Chondrocyte (in vitro differentiated cells): ENCODE data around the gene RPL41. TPM values are rescaled to one million over a fixed set of nuclear protein-coding genes. Genes with fewer than 3 reads are reported as not detected.
"Not testable (repeated sequence)": the region's sequence is repeated elsewhere in the genome, so short reads cannot be mapped to it uniquely, and the experiment has no call there.

Source experiments
- DNase-seq: peaks from one replicate; pipeline ENCODE4 v3.0.0; 2021; ENCODE audit warnings: mixed read lengths, low spot score
- H3K27ac Mint-ChIP-seq: one replicate; pipeline ENCODE4 v1.8.0; 2021; ENCODE audit warnings: mild to moderate bottlenecking, moderate library complexity, mixed read lengths; ENCODE audit not compliant: unreplicated experiment
- H3K27me3 Mint-ChIP-seq: 2 replicates; pipeline ENCODE4 v1.8.0; 2021; ENCODE audit warnings: low read depth, mixed read lengths
- H3K36me3 Mint-ChIP-seq: 2 replicates; pipeline ENCODE4 v1.8.0; 2021; ENCODE audit warnings: low read depth, mixed read lengths
- H3K4me1 Mint-ChIP-seq: 2 replicates; pipeline ENCODE4 v1.8.0; 2021; ENCODE audit warnings: low read depth, mild to moderate bottlenecking, mixed read lengths
- H3K4me3 Mint-ChIP-seq: one replicate; pipeline ENCODE4 v1.8.0; 2021; ENCODE audit warnings: mild to moderate bottlenecking, moderate library complexity, mixed read lengths; ENCODE audit not compliant: unreplicated experiment
- H3K9me3 Mint-ChIP-seq: 2 replicates; pipeline ENCODE4 v1.8.0; 2021; ENCODE audit warnings: low read depth, mixed read lengths
- long read RNA-seq: library from polyadenylated mRNA; stranded (forward); transcript quantifications from one replicate; pipeline ENCODE4 v2.0.0, GENCODE V29; 2021
- total RNA-seq: library from RNA; stranded (reverse); gene quantifications from 3 replicates; pipeline ENCODE4 v1.2.1, GENCODE V29; 2021
- TF ChIP-seq, protein P1 (sequence below): fragments of 200-600 bp; sonication (generic); IDR thresholded peaks from 2 replicates; pipeline ENCODE4 v1.5.0; 2021; ENCODE audit warnings: antibody characterized with exemption, mild to moderate bottlenecking, moderate library complexity

RPL41 gene
- total RNA-seq: 2,552 to 3,030 TPM (median 2,631 TPM) in 3 replicates
- long read RNA-seq, transcript RPL41-204 (3 exons, 699 nt): minor isoform, 38 of 2,145 reads
- long read RNA-seq, transcript RPL41-202 (4 exons, 469 nt): major isoform, 1,925 of 2,145 reads
- long read RNA-seq, partial matches to known transcripts: 1 of 2,145 reads
- long read RNA-seq, other reads (novel, unspliced or antisense): 176 of 2,145 reads

DNA sequence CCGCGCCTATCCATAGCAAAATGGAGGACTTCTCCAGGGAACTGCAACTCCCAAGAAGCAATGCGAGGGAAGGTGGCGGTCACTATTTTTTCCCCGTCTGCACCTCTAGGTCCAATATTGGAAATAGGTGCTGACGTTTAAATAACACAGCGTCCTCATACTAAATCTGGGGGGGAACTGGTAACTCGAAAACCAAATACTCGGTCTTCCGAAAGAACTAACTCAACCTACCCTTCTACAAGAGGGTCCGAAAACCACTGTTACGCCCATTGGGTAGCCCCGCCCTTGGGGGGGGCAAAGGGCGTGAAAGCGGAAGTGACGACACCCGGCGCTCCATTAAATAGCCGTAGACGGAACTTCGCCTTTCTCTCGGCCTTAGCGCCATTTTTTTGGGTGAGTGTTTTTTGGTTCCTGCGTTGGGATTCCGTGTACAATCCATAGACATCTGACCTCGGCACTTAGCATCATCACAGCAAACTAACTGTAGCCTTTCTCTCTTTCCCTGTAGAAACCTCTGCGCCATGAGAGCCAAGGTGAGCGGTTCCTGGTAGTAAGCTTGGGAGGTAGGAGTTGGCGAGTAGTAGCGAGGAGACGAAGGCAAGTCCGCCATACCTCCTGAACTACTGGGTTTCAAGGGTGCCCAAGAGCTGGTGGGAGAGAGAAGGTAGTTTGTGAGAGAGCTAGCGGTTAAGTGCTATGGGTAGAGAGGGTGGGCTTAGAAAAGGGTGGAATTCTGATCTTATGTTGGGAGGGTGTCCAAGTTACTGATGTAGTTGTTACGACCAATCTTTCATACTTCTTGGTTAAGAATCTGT, at the start of gene RPL41:
TSS of gene RPL41 (plus strand) at position 367 of the 815 bp plus-strand sequence.
- H3K4me1 Mint-ChIP-seq: peaks cover 33% of the 10 kb centered on the region
- H3K4me3 Mint-ChIP-seq: peak within 1 kb of the TSS; percentile 89
- H3K27me3 Mint-ChIP-seq: no peaks in the 10 kb centered on the region
- peaks cover 22% of the 10 kb centered on the region for H3K36me3 Mint-ChIP-seq
- no peaks in the 10 kb centered on the region for H3K9me3 Mint-ChIP-seq
- no peak for DNase-seq
- TF ChIP-seq, protein P1, sequence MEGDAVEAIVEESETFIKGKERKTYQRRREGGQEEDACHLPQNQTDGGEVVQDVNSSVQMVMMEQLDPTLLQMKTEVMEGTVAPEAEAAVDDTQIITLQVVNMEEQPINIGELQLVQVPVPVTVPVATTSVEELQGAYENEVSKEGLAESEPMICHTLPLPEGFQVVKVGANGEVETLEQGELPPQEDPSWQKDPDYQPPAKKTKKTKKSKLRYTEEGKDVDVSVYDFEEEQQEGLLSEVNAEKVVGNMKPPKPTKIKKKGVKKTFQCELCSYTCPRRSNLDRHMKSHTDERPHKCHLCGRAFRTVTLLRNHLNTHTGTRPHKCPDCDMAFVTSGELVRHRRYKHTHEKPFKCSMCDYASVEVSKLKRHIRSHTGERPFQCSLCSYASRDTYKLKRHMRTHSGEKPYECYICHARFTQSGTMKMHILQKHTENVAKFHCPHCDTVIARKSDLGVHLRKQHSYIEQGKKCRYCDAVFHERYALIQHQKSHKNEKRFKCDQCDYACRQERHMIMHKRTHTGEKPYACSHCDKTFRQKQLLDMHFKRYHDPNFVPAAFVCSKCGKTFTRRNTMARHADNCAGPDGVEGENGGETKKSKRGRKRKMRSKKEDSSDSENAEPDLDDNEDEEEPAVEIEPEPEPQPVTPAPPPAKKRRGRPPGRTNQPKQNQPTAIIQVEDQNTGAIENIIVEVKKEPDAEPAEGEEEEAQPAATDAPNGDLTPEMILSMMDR: no peak
- peak within 1 kb of the TSS; percentile 100 for H3K27ac Mint-ChIP-seq

DNA sequence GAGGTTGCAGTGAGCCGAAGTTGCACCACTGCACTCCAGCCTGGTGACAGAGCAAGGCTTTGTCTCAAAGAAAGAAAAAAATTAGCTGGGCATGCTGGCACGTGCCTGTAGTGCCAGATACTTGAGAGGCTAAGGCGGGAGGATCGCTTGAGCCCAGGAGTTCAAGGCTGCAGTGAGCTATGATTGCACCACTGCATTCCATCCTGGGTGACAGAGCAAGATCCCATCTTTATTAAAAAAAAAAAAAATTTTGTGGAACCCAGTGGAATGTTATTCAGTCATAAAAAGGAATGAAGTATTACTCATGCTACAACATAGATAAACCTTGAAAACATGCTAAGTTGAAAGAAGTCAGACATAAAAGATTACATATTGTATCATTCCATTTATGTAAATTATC, 44.8 kb upstream of the RPL41 start:
- TF ChIP-seq, protein P1: no peak
- Mint-ChIP-seq H3K36me3 (no peaks in the 10 kb centered on the region), H3K4me3 (no peak overlapping the region), H3K27ac (no peak overlapping the region), H3K9me3 (no peaks in the 10 kb centered on the region), H3K27me3 (no peaks in the 10 kb centered on the region), H3K4me1 (no peaks in the 10 kb centered on the region)
- no peak for DNase-seq

DNA sequence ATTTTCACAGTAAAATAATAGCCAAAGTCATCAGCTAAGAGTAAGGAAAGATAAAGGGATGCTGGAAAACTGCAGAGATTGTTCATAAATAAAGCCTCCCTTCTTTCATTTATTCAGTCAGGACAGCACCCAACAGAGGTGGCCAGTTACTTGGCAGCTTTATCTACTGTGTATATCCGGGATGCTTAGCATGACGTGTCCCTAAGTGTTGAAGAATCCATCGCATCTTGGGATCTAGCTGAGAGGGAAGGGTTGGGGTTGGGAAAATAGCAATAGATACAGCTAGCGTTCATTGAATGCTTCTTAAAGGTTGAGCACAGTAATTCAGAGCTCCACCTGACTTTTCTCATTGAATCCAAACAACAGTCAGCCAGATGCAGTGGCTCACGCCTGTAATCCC, 42.0 kb upstream of the RPL41 start:
- no peaks in the 10 kb centered on the region for H3K27me3 Mint-ChIP-seq
- no peaks in the 10 kb centered on the region for H3K36me3 Mint-ChIP-seq
- H3K9me3 Mint-ChIP-seq: no peaks in the 10 kb centered on the region
- peaks cover 7% of the 10 kb centered on the region for H3K4me1 Mint-ChIP-seq
- no peak overlapping the region for H3K4me3 Mint-ChIP-seq
- TF ChIP-seq, protein P1: no peak
- DNase-seq: no peak
- no peak overlapping the region for H3K27ac Mint-ChIP-seq

DNA sequence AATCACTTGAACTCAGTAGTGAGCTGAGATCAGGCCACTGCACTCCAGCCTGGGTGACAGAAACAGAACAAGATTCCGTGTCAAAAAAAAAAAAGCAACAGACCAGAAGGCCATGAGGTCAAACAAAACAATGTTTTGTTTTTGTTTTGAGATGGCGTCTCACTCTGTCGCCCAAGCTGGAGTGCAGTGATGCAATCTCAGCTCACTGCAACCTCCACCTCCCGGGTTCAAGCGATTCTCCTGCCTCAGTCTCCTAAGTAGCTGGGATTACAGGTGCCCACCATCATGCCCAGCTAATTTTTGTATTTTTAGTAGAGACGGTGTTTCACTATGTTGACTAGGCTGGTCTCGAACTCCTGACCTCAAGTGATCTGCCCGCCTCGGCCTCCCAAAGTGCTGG, 38.5 kb upstream of the RPL41 start:
- H3K4me1 Mint-ChIP-seq: peaks cover 11% of the 10 kb centered on the region
- H3K36me3 Mint-ChIP-seq, H3K4me3 Mint-ChIP-seq, H3K27ac Mint-ChIP-seq, H3K27me3 Mint-ChIP-seq, H3K9me3 Mint-ChIP-seq: not testable (repeated sequence)
- DNase-seq: peak; percentile 1

DNA sequence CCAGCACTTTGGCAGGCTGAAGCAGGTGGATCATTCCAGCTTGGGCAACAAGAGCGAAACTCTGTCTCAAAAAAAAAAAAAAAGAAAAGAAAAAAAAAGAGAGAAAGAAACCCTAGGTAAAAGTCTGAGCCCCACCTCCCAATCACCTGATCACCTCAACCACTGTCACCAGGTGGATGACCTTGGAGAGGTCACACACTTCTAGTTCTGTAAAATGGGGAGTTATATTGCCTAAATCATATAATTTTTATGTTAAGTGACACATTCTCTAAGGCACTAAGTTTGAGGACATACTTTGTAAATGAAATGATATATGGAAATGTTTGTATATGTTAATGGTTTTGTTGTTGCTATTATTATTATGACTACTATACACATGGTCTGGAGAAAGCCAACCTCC, 38.0 kb upstream of the RPL41 start:
- no peaks in the 10 kb centered on the region for H3K9me3 Mint-ChIP-seq
- DNase-seq: no peak
- peaks cover 3% of the 10 kb centered on the region for H3K27me3 Mint-ChIP-seq
- H3K4me1 Mint-ChIP-seq: peaks cover 11% of the 10 kb centered on the region
- peak overlapping the region; percentile 70 for H3K27ac Mint-ChIP-seq
- H3K36me3 Mint-ChIP-seq: no peaks in the 10 kb centered on the region
- TF ChIP-seq, protein P1: no peak
- peak overlapping the region; percentile 77 for H3K4me3 Mint-ChIP-seq
